SU-DHL-6 (cell line): ENCODE measurements around the gene WDR75.

Source experiments
- EZH2phosphoT487 ChIP-seq: fragments of 200-600 bp; sonication (generic), shearing (Covaris generic); conservative IDR thresholded peaks from 2 replicates; pipeline ENCODE4 v1.6.1; 2018; ENCODE audit warnings: mild to moderate bottlenecking, antibody characterized with exemption, low read length, moderate library complexity, mixed read lengths
- TF ChIP-seq, protein P1 (sequence below): fragments of 200-600 bp; sonication (generic); IDR thresholded peaks from one replicate; pipeline ENCODE4 v1.5.1; 2017; ENCODE audit warnings: antibody characterized with exemption, mild to moderate bottlenecking, low read length, moderate library complexity; ENCODE audit not compliant: insufficient read depth, poor library complexity, severe bottlenecking

- TF ChIP-seq, protein P1, sequence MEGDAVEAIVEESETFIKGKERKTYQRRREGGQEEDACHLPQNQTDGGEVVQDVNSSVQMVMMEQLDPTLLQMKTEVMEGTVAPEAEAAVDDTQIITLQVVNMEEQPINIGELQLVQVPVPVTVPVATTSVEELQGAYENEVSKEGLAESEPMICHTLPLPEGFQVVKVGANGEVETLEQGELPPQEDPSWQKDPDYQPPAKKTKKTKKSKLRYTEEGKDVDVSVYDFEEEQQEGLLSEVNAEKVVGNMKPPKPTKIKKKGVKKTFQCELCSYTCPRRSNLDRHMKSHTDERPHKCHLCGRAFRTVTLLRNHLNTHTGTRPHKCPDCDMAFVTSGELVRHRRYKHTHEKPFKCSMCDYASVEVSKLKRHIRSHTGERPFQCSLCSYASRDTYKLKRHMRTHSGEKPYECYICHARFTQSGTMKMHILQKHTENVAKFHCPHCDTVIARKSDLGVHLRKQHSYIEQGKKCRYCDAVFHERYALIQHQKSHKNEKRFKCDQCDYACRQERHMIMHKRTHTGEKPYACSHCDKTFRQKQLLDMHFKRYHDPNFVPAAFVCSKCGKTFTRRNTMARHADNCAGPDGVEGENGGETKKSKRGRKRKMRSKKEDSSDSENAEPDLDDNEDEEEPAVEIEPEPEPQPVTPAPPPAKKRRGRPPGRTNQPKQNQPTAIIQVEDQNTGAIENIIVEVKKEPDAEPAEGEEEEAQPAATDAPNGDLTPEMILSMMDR, result no peak
- TF ChIP-seq EZH2phosphoT487, result no peak
Measured at GRCh38 chr2:189477756-189478155, 36.5 kb downstream of the WDR75 start.
